Embryonic facial prominence (tissue), 1 donor: ENCODE measurements around the gene SRRT.
"Not testable (repeated sequence)": the region's sequence is repeated elsewhere in the genome, so short reads cannot be mapped to it uniquely, and the experiment has no call there.

Source experiments
- DNase-seq: peaks from one replicate; pipeline ENCODE4 v3.0.0-alpha.2; 2016; ENCODE audit errors: extremely low spot score

Gene SRRT

DNA sequence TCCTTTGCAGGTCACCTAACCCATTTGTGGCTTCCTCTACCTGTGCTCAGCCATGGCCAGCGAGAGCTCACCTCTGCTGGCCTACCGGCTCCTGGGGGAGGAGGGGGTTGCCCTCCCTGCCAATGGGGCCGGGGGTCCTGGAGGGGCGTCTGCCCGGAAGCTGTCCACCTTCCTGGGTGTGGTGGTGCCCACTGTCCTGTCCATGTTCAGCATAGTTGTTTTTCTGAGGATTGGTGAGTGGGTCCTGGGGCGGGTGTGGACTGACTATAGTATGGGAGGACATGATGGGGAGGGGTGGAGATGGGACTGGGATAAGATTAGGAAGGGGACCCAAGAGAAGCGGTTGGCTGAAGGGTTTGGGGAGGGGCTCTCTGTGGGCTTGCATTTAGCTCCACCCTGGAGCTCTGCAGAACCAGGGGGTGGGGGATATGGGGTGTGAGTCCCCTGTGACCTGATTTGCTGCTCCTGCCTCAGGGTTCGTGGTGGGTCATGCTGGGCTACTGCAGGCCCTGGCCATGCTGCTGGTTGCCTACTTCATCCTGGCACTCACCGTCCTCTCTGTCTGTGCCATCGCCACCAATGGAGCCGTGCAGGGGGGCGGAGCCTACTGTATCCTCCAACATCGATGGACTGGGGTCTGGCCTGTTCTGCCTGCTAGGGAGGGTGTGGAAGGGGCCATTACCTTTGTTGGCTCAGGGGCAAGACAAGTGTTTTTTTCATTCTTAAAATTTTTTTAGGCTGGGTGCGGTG is 20.6 kb upstream of the SRRT start:
- no peak for DNase-seq

DNA sequence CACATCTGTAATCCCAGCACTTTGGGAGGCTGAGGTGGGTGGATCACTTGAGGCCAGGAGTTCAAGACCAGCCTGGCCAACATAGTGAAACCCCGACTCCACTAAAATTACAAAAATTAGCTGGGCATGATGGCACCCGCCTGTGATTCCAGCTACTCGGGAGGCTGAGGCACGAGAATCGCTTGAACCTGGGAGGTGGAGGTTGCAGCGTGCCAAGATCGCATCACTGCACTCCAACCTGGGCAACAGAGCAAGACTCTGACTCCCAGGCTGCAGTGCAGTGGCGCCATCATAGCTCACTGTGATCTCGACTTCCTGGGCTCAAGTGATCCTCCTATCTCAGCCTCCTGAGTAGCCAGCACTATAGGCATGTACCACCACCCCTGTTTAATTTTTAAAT is 20.0 kb upstream of the SRRT start:
- not testable (repeated sequence) for DNase-seq

DNA sequence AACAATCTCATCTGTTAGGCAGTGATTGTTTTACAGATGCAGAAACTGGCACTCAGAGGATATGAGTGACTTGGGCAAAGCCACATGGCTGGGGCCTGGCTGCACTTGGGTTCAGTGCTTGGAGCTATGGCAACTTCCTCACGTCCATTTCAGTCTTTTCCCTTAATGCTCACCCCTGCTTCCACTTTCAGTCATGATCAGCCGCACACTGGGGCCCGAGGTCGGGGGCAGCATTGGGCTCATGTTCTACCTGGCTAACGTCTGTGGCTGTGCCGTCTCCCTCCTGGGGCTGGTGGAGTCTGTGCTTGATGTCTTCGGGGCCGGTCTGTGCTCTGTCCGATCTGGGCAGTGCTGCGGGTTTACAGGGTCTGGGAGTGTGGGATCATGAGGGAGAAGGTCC is 19.4 kb upstream of the SRRT start:
- DNase-seq = no peak

DNA sequence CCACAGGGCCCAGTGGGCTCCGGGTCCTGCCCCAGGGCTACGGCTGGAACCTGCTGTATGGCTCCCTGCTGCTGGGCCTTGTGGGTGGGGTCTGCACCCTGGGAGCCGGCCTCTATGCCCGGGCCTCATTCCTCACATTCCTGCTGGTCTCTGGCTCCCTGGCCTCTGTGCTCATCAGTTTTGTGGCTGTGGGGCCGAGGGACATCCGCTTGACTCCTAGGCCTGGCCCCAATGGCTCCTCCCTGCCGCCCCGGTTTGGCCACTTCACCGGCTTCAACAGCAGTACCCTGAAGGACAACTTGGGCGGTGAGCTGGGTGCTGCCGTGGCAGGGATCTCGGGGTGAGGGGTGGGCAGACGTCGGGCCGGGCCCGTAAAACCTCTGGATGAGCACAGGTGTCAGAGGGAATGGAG is 18.0 kb upstream of the SRRT start:
- no peak for DNase-seq

DNA sequence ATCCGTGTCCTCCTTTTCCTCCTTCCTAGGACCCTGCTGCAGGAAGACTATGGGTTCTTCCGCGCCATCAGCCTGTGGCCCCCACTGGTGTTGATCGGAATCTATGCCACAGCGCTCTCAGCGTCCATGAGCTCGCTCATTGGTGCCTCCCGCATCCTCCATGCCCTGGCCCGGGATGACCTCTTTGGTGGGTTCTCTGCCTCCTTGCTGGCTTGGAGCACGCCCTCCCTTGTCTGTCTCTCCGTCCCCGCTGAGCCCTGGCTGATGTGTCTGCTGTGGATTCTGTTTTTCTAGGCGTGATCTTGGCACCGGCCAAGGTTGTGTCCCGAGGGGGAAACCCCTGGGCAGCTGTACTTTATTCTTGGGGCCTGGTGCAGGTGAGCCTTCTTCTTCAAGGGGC is 15.0 kb upstream of the SRRT start:
- DNase-seq = no peak

DNA sequence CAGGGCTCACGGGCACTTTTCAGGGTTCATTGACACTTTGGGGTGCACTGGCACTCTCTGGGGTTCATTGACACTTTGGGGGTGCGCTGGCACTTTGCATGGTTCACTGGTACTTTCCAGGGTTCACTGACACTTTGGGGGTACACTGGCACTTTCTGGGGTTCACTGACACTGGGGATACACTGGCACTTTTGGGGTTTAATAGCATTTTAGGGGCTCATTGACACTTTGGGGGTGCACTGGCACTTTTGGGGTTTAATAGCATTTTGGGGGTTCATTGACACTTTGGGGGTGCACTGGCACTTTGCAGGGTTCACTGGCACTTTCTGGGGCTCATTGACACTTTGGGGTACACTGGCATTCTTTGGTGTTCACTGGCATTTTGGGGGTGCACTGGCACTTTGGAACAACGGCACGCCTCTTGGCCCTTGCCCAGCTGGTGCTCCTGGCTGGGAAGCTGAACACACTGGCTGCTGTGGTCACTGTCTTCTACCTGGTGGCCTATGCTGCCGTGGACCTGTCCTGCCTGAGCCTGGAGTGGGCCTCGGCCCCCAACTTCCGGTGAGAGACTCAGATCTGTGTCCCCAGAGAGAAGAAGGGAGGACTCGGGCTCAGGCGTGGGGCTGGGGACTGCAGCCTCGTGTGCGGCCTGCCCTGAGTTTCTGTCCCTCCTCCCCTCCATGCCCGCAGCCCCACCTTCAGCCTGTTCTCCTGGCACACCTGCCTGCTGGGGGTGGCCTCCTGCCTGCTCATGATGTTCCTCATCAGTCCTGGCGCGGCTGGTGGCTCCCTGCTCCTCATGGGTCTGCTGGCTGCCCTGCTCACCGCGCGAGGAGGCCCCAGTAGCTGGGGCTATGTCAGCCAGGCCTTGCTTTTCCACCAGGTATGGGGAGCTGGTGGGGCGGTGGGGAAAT is 13.9 kb upstream of the SRRT start:
- no peak for DNase-seq

DNA sequence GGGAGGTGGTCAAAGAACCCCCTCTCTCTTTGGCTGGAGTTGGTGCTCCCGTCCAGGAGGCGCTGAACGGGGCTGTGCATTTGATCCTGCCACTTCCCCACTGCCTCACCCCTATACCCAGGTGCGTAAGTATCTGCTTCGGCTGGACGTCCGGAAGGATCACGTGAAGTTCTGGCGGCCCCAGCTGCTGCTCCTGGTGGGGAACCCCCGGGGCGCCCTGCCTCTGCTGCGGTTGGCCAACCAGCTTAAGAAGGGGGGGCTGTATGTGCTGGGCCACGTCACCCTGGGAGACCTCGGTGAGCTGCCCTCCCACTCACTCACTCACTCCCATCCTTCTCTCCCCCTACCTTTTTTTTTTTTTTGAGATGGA is 13.3 kb upstream of the SRRT start:
- no peak for DNase-seq

DNA sequence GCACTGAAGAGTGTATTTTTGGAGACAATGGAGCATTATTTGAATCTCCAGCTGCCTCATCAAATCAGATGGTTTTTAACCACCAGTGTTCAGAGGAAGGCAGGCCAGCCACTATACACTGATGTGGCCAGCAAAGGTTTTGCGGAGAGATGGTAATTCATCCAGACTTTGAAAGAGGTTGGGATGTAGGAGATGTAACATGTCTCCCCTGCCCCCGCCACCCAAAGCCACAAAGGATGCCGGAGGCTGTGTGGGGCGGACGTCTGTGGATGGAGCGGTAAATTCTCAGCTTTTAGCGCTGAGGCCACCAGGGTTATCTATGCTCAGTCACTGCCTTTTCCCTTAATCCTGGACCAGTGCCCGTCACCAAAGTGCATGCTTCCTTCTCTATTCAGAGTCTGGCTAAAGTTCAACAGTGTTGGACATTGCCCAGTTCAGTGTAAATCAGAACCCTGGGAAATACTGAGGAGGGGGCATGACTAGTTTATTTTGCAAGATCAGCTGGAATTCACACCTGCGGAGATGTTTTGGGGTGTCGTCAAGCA is 11.4 kb upstream of the SRRT start:
- no peak for DNase-seq

DNA sequence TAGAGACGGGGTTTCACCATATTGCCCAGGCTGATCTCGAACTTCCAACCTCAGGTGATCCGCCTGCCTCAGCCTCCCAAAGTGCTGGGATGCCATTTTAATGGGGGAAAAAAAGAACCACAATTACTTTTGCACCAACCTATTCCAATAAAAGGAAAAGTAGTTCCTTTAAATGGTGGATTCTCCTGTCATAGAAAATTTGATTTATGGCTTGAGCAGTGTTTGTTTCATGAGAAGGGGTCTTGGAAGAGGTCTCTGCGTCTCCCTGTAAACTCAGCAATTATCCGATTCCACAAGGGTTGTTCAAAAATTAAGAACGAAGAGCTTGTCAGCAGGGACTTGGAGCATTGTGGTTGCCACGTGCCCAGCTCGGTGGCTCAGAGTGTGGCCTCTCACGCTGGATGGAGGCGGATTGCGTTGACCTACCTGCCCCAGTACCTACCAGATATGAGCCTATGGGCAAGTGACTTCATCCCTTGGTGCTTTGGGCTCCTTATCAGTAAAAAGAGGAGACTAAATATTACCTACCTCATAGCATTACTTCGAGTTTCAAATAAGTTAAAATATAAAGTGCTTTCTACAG is 10.5 kb upstream of the SRRT start:
- no peak for DNase-seq

DNA sequence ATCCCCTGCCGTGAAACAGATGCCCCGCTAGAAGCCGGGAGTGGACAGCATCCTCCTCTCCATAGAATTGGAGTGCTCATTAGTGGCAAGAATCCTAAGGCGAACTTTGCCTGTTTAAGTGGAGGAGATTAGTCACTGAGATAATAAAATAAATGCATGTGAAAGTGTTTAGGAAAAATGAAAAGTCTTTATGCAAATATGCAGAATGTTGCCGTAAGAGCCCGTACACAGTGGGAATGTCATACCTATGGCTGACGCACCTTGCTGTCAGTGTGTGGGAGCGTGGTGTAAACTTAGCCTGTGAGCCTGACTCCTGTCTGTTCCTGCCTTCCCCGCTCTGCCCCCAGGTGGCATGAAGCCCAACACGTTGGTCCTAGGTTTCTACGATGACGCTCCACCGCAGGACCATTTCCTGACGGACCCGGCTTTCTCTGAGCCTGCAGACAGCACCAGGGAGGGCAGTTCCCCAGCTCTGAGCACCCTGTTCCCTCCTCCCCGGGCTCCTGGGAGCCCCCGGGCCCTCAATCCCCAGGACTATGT is 9.5 kb upstream of the SRRT start:
- no peak for DNase-seq

DNA sequence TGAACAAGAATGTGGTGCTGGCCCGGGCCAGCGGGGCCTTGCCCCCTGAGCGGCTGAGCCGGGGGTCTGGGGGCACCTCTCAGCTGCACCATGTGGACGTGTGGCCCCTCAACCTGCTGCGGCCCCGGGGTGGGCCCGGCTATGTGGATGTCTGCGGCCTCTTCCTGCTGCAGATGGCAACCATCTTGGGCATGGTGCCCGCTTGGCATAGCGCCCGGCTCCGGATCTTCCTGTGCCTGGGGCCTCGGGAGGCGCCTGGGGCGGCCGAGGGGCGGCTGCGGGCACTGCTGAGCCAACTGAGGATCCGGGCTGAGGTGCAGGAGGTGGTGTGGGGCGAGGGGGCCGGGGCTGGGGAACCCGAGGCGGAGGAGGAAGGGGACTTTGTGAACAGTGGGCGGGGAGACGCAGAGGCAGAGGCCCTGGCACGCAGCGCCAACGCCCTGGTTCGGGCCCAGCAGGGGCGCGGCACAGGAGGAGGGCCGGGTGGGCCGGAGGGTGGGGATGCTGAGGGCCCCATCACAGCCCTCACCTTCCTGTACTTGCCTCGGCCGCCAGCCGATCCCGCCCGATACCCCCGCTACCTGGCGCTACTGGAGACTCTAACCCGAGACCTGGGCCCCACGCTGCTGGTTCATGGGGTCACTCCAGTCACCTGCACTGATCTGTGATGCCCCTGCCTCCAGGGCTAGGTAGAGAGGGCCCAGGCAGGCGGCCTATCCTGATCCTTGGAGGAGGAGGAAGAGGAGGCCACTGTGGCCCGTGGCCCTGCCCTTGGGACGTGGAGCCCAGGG is 8.8 kb upstream of the SRRT start:
- DNase-seq = no peak

DNA sequence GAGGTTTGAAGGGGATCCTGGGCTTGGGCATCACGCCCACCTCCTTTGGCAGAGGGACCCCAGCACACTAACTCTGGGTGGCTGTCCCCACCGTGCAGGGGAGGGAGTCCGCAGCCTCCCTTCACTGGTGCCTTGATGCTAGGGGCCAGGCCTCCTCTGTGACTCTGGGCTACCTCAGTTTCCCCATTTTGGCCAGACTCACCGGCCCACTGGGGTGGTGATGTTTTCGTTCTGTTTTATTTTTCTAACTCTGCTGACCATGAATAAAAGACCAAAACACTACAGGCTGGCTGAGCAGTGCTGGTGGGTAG is 8.2 kb upstream of the SRRT start:
- no peak for DNase-seq

DNA sequence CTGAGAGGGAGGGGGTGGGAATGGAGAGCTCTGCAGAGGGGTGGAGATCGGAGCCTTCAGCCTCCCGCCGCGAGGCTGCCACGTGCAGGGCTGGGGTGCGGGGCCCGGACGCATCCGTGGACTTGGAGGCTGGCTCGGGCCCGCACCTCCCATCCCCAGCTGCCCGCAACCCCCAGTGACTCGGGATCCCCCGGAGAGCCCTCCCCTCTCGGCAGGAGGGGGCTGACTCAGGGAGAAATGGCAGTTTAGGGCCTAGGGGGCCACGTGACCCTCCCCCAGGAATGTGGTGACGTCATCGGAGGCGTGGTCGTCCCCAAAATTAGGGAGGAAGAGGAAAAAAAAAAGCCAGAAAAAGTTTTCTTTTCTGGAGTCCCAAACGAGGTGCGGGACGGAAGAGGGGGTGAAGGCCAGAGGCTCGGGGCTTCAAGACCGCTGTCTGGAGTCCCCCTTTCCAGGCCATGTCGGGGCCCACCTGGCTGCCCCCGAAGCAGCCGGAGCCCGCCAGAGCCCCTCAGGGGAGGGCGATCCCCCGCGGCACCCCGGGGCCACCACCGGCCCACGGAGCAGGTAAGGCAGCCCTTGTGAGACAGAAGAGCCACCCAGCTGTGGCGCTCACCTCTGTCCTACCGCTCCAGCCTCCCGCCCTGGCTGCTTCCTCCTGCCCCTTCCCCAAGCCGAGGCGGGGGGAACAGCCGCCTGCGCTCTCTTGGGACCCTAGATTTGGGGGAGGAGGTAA is 7.7 kb upstream of the SRRT start, which contains the start of gene TRIP6:
TRIP6 (plus strand) TSS at position 348 of the 736 bp plus-strand sequence; CDS start at position 459, 111 bp downstream.
- DNase-seq = peak; percentile 89

DNA sequence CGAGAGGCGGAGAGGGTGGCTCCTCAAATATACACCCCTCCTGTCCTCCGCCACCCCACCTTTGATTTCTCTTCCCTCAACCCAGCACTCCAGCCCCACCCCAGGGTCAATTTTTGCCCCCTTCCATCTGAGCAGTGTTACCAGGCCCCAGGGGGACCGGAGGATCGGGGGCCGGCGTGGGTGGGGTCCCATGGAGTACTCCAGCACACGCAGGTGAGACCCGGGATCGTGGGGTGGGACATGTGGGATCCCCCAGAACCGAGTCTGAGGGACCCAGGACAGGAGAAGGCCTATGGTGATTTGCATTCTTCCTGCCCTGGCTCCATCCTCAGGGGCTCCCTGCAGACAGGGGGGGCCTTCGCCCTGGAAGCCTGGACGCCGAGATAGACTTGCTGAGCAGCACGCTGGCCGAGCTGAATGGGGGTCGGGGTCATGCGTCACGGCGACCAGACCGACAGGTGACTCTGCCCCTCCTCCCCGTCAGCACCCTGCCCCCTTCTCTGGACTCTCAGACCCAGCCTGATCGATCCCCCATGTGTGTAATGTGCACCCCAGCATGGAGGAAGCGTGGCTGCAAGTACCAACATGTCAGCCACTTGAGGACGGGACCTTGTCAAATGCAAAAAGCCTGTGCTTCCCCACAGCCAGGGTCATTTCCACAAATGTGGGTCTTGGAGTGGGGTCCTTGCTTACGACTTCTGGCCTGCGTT is 7.0 kb upstream of the SRRT start:
- DNase-seq = no peak

DNA sequence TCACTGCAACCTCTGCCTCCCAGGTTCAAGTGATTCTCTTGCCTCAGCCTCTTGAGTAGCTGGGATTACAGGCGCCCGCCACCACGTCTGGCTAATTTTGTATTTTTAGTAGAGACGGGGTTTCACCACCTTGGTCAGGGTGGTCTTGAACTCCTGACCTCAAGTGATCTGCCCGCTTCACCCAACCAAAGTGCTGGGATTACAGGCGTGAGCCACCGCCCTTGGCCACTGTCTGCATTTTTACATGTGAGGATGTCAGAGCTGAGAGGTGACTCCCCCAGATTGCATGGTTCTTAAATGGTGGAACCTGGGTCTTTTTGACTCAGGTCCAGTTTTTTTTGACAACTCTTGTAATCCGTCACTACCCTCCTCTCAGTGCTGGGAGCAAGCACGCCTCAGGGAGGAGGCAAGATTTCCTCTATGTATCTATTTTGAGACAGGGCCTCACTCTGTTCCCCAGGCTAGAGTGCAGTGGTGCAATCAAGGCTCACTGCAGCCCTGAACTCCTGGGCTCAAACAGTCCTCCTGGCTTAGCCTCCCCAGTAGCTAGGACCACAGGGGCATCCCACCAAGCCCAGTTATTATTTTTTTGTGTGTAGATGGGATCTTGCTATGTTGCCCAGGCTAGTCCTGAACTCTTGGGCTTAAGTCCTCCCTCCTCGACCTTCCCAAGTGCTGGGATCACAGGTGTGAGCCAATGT is 1.2 kb upstream of the SRRT start:
- no peak for DNase-seq

DNA sequence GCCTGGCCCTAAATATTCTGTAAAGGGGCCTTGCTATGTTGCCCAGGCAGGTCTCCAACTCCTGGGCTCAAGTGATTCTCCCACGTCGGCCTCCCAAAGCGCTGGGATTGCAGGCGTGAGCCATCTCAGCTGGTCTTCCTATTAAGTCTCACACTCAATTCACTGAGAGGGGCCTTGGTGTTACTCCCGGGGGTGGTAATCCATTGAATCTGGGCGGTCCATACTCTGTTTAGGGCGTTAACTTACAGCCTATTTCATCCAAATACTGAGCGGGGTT is 665 bp upstream of the SRRT start:
- no peak for DNase-seq

DNA sequence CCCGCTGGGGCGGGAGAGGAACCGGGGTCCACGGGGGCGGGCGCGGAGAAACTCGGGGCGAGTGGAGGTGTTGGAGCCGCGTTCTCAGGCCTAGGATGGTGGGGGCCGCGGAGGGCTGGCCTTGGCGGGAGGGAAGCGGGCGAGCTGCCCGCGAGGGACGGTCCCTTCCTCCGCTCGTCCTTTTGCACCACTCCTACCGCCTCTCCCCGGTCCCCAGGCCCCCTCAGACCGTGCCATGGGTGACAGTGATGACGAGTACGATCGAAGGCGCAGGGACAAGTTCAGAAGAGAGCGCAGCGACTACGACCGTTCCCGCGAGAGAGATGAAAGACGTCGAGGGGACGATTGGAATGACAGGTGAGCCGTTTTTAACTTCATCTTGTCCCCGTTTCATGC is 451 bp downstream of the SRRT start:
- no peak for DNase-seq

DNA sequence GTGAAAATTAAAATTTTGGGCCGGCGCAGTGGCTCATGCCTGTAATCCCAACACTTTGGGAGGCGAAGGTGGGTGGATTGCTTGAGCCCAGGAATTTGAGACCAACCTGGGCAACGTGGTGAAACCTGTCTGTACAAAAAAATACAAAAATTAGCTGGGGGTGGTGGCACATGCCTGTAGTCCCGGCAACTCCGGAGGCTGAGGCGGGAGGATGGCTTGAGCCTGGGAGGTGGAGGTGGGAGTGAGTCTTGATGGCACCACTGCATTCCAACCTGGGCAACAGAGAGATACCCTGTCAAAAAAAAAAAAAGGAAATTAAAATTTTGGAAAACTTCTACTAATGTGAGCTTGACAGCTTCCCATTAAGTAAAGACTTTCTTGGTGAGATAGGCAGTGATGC is 3.1 kb downstream of the SRRT start:
- no peak for DNase-seq

DNA sequence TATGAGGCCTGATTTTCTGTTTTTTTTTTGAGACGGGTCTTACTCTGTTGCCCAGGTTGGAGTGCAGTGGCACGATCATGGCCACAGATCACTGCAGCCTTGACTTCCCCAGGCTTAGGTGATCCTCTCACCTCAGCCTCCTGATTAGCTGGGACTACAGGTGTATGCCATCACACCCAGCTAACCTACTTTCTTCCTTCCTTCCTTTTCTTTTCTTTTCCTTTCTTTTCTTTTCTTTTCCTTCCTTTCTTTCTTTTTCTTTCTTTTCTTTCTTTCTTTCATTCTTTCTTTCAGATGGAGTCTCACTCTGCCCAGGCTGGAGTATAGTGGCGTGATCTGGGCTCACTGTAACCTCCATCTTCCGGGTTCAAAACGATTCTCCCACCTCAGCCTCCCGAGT is 3.8 kb downstream of the SRRT start:
- no peak for DNase-seq
